ENCODE results near the gene DAZ2.
"Not testable (repeated sequence)": the region's sequence is repeated elsewhere in the genome, so short reads cannot be mapped to it uniquely, and the experiment has no call there.

Gene DAZ2

GRCh38 chrY:23219233-23219632 lies at the start of gene DAZ2:
Gene DAZ2 (plus strand): TSS chrY:23219533. CDS start chrY:23219741, 208 bp downstream.
- H3K9me3 Mint-ChIP-seq, H3K36me3 Mint-ChIP-seq, H3K4me3 Mint-ChIP-seq, H3K4me1 Mint-ChIP-seq, H3K27me3 Mint-ChIP-seq, H3K27ac Mint-ChIP-seq, ATAC-seq: not testable (repeated sequence)

GRCh38 chrY:23198908-23199307 lies 20.4 kb upstream of the DAZ2 start, which contains the start of gene DAZ1:
Gene DAZ1 (minus strand): TSS chrY:23199008. CDS start chrY:23198800, 208 bp downstream.
- not testable (repeated sequence) for H3K4me1 Mint-ChIP-seq, H3K9me3 Mint-ChIP-seq

GRCh38 chrY:23207455-23207854 lies 11.9 kb upstream of the DAZ2 start:
- not testable (repeated sequence) for ATAC-seq, H3K27ac Mint-ChIP-seq, H3K27me3 Mint-ChIP-seq, H3K4me3 Mint-ChIP-seq, H3K36me3 Mint-ChIP-seq, H3K4me1 Mint-ChIP-seq, H3K9me3 Mint-ChIP-seq

More at GRCh38 chrY:23198908-23199307, 20.4 kb upstream of the DAZ2 start, which contains the start of gene DAZ1:
- ATAC-seq, H3K27me3 Mint-ChIP-seq, H3K27ac Mint-ChIP-seq, H3K36me3 Mint-ChIP-seq, H3K4me3 Mint-ChIP-seq: not testable (repeated sequence)

- not testable (repeated sequence) for H3K9me3 Mint-ChIP-seq, H3K4me1 Mint-ChIP-seq, H3K27me3 Mint-ChIP-seq, H3K36me3 Mint-ChIP-seq, ATAC-seq, H3K27ac Mint-ChIP-seq, H3K4me3 Mint-ChIP-seq
These were observed 9.4 kb upstream of the DAZ2 start for GRCh38 chrY:23209802-23210495.

GRCh38 chrY:23210681-23211080 lies 8.7 kb upstream of the DAZ2 start:
- not testable (repeated sequence) for H3K9me3 Mint-ChIP-seq, H3K27ac Mint-ChIP-seq, ATAC-seq, H3K4me1 Mint-ChIP-seq, H3K36me3 Mint-ChIP-seq, H3K4me3 Mint-ChIP-seq, H3K27me3 Mint-ChIP-seq
